Neuronal stem cell (in vitro differentiated cells): ENCODE measurements around the gene ODAD3.
A peak's percentile ranks its signal among the peaks of the same experiment; 100 is the strongest.
"Not testable (repeated sequence)": the region's sequence is repeated elsewhere in the genome, so short reads cannot be mapped to it uniquely, and the experiment has no call there.

ENCODE experiments used
- DNase-seq: peaks from one replicate; pipeline ENCODE4 v3.0.0-alpha.2; 2013; ENCODE audit warnings: low spot score
- H2AFZ ChIP-seq: one replicate; pipeline ENCODE4 v1.6.1; 2013; ENCODE audit warnings: mild to moderate bottlenecking, low read length, inconsistent platforms
- H2AK5ac ChIP-seq: 2 replicates; pipeline ENCODE4 v1.6.1; 2013; ENCODE audit warnings: low read depth, mild to moderate bottlenecking, inconsistent platforms, low read length, moderate library complexity, mixed read lengths
- H2BK120ac ChIP-seq: 2 replicates; pipeline ENCODE4 v1.6.1; 2013; ENCODE audit warnings: low read depth, mild to moderate bottlenecking, inconsistent platforms, low read length, moderate library complexity, mixed read lengths
- H2BK12ac ChIP-seq: one replicate; pipeline ENCODE4 v1.6.1; 2013; ENCODE audit warnings: low read length, inconsistent platforms
- H2BK15ac ChIP-seq: 2 replicates; pipeline ENCODE4 v1.6.1; 2013; ENCODE audit warnings: mild to moderate bottlenecking, low read length, inconsistent platforms, mixed read lengths
- H2BK5ac ChIP-seq: one replicate; pipeline ENCODE4 v1.6.1; 2013; ENCODE audit warnings: inconsistent platforms, mild to moderate bottlenecking, low read length, moderate library complexity
- H3K14ac ChIP-seq: one replicate; pipeline ENCODE4 v1.6.1; 2013; ENCODE audit warnings: low read length, inconsistent platforms
- H3K18ac ChIP-seq: 2 replicates; pipeline ENCODE4 v1.6.1; 2013; ENCODE audit warnings: low read length, inconsistent platforms
- H3K23ac ChIP-seq: 2 replicates; pipeline ENCODE4 v1.6.1; 2013; ENCODE audit warnings: low read depth, mild to moderate bottlenecking, mixed read lengths, low read length, inconsistent platforms; ENCODE audit not compliant: poor library complexity
- H3K27ac ChIP-seq: replicated peaks from 3 replicates; pipeline ENCODE4 v1.5.1; 2013; ENCODE audit warnings: low read length, inconsistent platforms
- H3K27me3 ChIP-seq, 3 experiments: 2 replicates each; pipeline ENCODE4 v1.6.1; 2013; ENCODE audit warnings: low read length in 3 of 3, mild to moderate bottlenecking in 2 of 3, inconsistent platforms in 1 of 3, low read depth in 1 of 3, mixed read lengths in 1 of 3, moderate library complexity in 1 of 3; ENCODE audit not compliant: control insufficient read depth in 3 of 3, insufficient read depth in 3 of 3
- H3K36me3 ChIP-seq, 2 donors: replicated peaks in 1 of 2; 2 replicates each; pipeline ENCODE4 v1.6.1; 2013; ENCODE audit warnings: low read length in 2 of 2; ENCODE audit not compliant: control insufficient read depth in 2 of 2, insufficient read depth in 2 of 2
- H3K4ac ChIP-seq: 2 replicates; pipeline ENCODE4 v1.6.1; 2013; ENCODE audit warnings: inconsistent platforms, mild to moderate bottlenecking, low read length, moderate library complexity
- H3K4me1 ChIP-seq, 2 donors: 1 replicate in 1 of 2; 2 replicates in 1 of 2; pipeline ENCODE4 v1.6.1; 2013; ENCODE audit warnings: low read length in 2 of 2, low read depth in 1 of 2; ENCODE audit not compliant: control insufficient read depth in 2 of 2, insufficient read depth in 1 of 2
- H3K4me2 ChIP-seq: one replicate; pipeline ENCODE4 v1.6.1; 2013; ENCODE audit warnings: mild to moderate bottlenecking, low read length, inconsistent platforms; ENCODE audit not compliant: insufficient read depth, poor library complexity, severe bottlenecking
- H3K4me3 ChIP-seq, 2 donors: 2 replicates each; pipeline ENCODE4 v1.5.1; 2013; ENCODE audit warnings: low read length in 2 of 2, mild to moderate bottlenecking in 2 of 2, inconsistent platforms in 1 of 2, moderate library complexity in 1 of 2
- H3K79me1 ChIP-seq: one replicate; pipeline ENCODE4 v1.6.1; 2013; ENCODE audit warnings: low read depth, mild to moderate bottlenecking, inconsistent platforms, low read length, moderate library complexity
- H3K9ac ChIP-seq: one replicate; pipeline ENCODE4 v1.6.1; 2013; ENCODE audit warnings: mild to moderate bottlenecking, low read depth, low read length, inconsistent platforms; ENCODE audit not compliant: poor library complexity
- H3K9me3 ChIP-seq, 2 donors: replicated peaks in 1 of 2; 2 replicates each; pipeline versions ENCODE3 to v1.6.1; 2013; ENCODE audit warnings: low read length in 2 of 2, mild to moderate bottlenecking in 2 of 2, inconsistent platforms in 1 of 2, low read depth in 1 of 2, mixed read lengths in 1 of 2, moderate library complexity in 1 of 2; ENCODE audit not compliant: control insufficient read depth in 2 of 2, insufficient read depth in 1 of 2
- H4K8ac ChIP-seq: one replicate; pipeline ENCODE4 v1.6.1; 2013; ENCODE audit warnings: low read depth, mild to moderate bottlenecking, inconsistent platforms, low read length, moderate library complexity
- H4K91ac ChIP-seq: one replicate; pipeline ENCODE4 v1.6.1; 2013; ENCODE audit warnings: low read length, low read depth, mild to moderate bottlenecking, inconsistent platforms; ENCODE audit not compliant: poor library complexity
- WGBS, 2 donors: extraction: QIAGEN DNeasy Blood & Tissue Kit; methylation state at CpG; one replicate each; pipeline ENCODE4 v1.1.7; 2013; ENCODE audit warnings: missing lambda C conversion rate in 2 of 2, mixed read lengths in 1 of 2; ENCODE audit not compliant: insufficient read length in 2 of 2, insufficient replicate concordance in 1 of 2; ENCODE audit errors: extremely low coverage in 2 of 2; 5-methylcytosine and 5-hydroxymethylcytosine counted together

The ODAD3 gene

GRCh38 chr19:11456659-11457058 is 21.7 kb upstream of the ODAD3 start:
- Histone ChIP-seq H4K91ac (no peak overlapping the region), H3K23ac (no peak overlapping the region), H3K4me2 (no peak overlapping the region), H4K8ac (no peak overlapping the region), H2BK15ac (no peak overlapping the region), H2AFZ (no peak overlapping the region), H3K9me3 (no peaks in the 10 kb centered on the region), H3K4me1 (peaks cover 6 to 10% of the 10 kb centered on the region in 2 donors), H3K9ac (no peak overlapping the region), H3K27me3 (no peaks in the 10 kb centered on the region), H3K4ac (no peak overlapping the region), H2BK5ac (no peak overlapping the region), H3K14ac (no peak overlapping the region), H3K18ac (no peak overlapping the region), H2AK5ac (no peak overlapping the region), H2BK12ac (no peak overlapping the region), H3K79me1 (no peaks in the 10 kb centered on the region), H2BK120ac (no peak overlapping the region), H3K4me3 (no peak overlapping the region), H3K36me3 (peaks cover 0 to 80% of the 10 kb centered on the region in 2 donors), H3K27ac (no peak overlapping the region)
- WGBS, 2 donors: no CpG with 5 or more reads among the region's 7 CpGs
- no peak for DNase-seq

- H2BK12ac ChIP-seq, DNase-seq, H2AK5ac ChIP-seq, H3K9ac ChIP-seq, H3K27me3 ChIP-seq, H3K4me2 ChIP-seq, H3K18ac ChIP-seq, H4K8ac ChIP-seq, H2BK5ac ChIP-seq, H2BK15ac ChIP-seq, H3K23ac ChIP-seq, H3K4me3 ChIP-seq, H4K91ac ChIP-seq, H3K14ac ChIP-seq, H3K4ac ChIP-seq, H2AFZ ChIP-seq, H3K79me1 ChIP-seq, H3K9me3 ChIP-seq, H2BK120ac ChIP-seq, H3K27ac ChIP-seq: not testable (repeated sequence)
- peaks cover 0 to 75% of the 10 kb centered on the region in 2 donors for H3K36me3 ChIP-seq
- H3K4me1 ChIP-seq: peaks cover 15 to 16% of the 10 kb centered on the region in 2 donors
- no CpG with 5 or more reads among the region's 9 CpGs for WGBS, 2 donors
These were observed 20.3 kb upstream of the ODAD3 start for GRCh38 chr19:11455233-11455554.

GRCh38 chr19:11453468-11454341 is 18.8 kb upstream of the ODAD3 start:
- Histone ChIP-seq H3K79me1 (peaks cover 1% of the 10 kb centered on the region), H4K8ac (peak overlapping the region; percentile 29), H3K4me1 (peaks cover 15 to 16% of the 10 kb centered on the region in 2 donors), H3K27me3 (no peaks in the 10 kb centered on the region), H3K14ac (peak overlapping the region; percentile 90), H2BK5ac (peak overlapping the region; percentile 76), H3K4ac (peak overlapping the region; percentile 95), H3K36me3 (peaks cover 5 to 77% of the 10 kb centered on the region in 2 donors), H3K9me3 (no peaks in the 10 kb centered on the region), H2AFZ (no peak overlapping the region), H4K91ac (peak overlapping the region; percentile 79), H3K9ac (peak overlapping the region; percentile 77), H2BK12ac (peak overlapping the region; percentile 99), H3K27ac (peak overlapping the region; percentile 19), H2BK15ac (peak overlapping the region; percentile 99), H3K4me2 (no peak overlapping the region), H3K4me3 (peak overlapping the region in 1 of 2 donors; percentile 14), H3K23ac (peak overlapping the region; percentile 91), H2BK120ac (no peak overlapping the region), H2AK5ac (peak overlapping the region; percentile 100), H3K18ac (peak overlapping the region; percentile 97)
- no peak for DNase-seq
- WGBS, 2 donors: no CpG with 5 or more reads among the region's 27 CpGs

GRCh38 chr19:11452620-11453310 is 17.8 kb upstream of the ODAD3 start:
- Histone ChIP-seq H3K27ac (no peak overlapping the region), H3K4me2 (no peak overlapping the region), H3K27me3 (no peaks in the 10 kb centered on the region), H3K4me3 (peak overlapping the region in 1 of 2 donors; percentile 14), H3K18ac (peak overlapping the region; percentile 97), H3K9me3 (no peaks in the 10 kb centered on the region), H3K9ac (peak overlapping the region; percentile 77), H3K79me1 (peaks cover 1% of the 10 kb centered on the region), H2BK15ac (peak overlapping the region; percentile 99), H3K4ac (peak overlapping the region; percentile 97), H3K23ac (peak overlapping the region; percentile 91), H4K8ac (peak overlapping the region; percentile 29), H3K36me3 (peaks cover 11 to 77% of the 10 kb centered on the region in 2 donors), H2BK12ac (peak overlapping the region; percentile 99), H3K14ac (peak overlapping the region; percentile 95), H2BK120ac (peak overlapping the region; percentile 81), H2AK5ac (peak overlapping the region; percentile 100), H2AFZ (no peak overlapping the region), H4K91ac (peak overlapping the region; percentile 79), H2BK5ac (peak overlapping the region; percentile 76), H3K4me1 (peaks cover 15 to 16% of the 10 kb centered on the region in 2 donors)
- DNase-seq: no peak
- WGBS, 2 donors: no CpG with 5 or more reads among the region's 33 CpGs
